IPS-11a (cell line): ENCODE measurements around the gene MIER2.

Experiments used
- H3K4me3 ChIP-seq: one replicate; pipeline ENCODE4 v1.5.1; 2013; ENCODE audit warnings: low read depth, low read length, control low read depth

MIER2 gene

GRCh38 chr19:310781-311496, 33.7 kb downstream of the MIER2 start:
- no peak overlapping the region for H3K4me3 ChIP-seq

GRCh38 chr19:310141-310651, 34.4 kb downstream of the MIER2 start:
- no peak overlapping the region for H3K4me3 ChIP-seq

- H3K4me3 ChIP-seq: no peak overlapping the region
Measured at GRCh38 chr19:309206-309565, 35.4 kb downstream of the MIER2 start.

GRCh38 chr19:308471-309205, 36.0 kb downstream of the MIER2 start:
- no peak overlapping the region for H3K4me3 ChIP-seq

- H3K4me3 ChIP-seq: no peak overlapping the region
Measured at GRCh38 chr19:307793-308420, 36.7 kb downstream of the MIER2 start.

GRCh38 chr19:307111-307531, 37.5 kb downstream of the MIER2 start:
- H3K4me3 ChIP-seq: no peak overlapping the region

GRCh38 chr19:306151-306900, 38.3 kb downstream of the MIER2 start:
- no peak overlapping the region for H3K4me3 ChIP-seq

GRCh38 chr19:305240-306150, 39.1 kb downstream of the MIER2 start:
- no peak overlapping the region for H3K4me3 ChIP-seq

GRCh38 chr19:296476-297225, 47.9 kb downstream of the MIER2 start:
- H3K4me3 ChIP-seq: no peak overlapping the region

GRCh38 chr19:295687-296370, 48.8 kb downstream of the MIER2 start:
- H3K4me3 ChIP-seq: no peak overlapping the region

GRCh38 chr19:294946-295686, 49.5 kb downstream of the MIER2 start:
- H3K4me3 ChIP-seq: no peak overlapping the region

GRCh38 chr19:294341-294945, 50.2 kb downstream of the MIER2 start:
- H3K4me3 ChIP-seq: no peak overlapping the region

GRCh38 chr19:293436-294110, 51.0 kb downstream of the MIER2 start:
- H3K4me3 ChIP-seq: no peak overlapping the region

GRCh38 chr19:292951-293350, 51.6 kb downstream of the MIER2 start:
- no peak overlapping the region for H3K4me3 ChIP-seq

GRCh38 chr19:292281-292884, 52.2 kb downstream of the MIER2 start:
- H3K4me3 ChIP-seq: no peak overlapping the region

- H3K4me3 ChIP-seq: no peak overlapping the region
Measured at GRCh38 chr19:291561-292280, 52.9 kb downstream of the MIER2 start.
